Testis (tissue), 2 donors: ENCODE measurements around the gene DAD1.

ENCODE experiments used
- CTCF ChIP-seq, 3 experiments: fragments of 450-650 bp in 2 of 3; fragments of 200-600 bp in 1 of 3; sonication (generic) in 1 of 3; IDR thresholded peaks; one replicate each; pipeline ENCODE4 v1.5.1; 2016 to 2019; ENCODE audit warnings: antibody characterized with exemption in 3 of 3, mild to moderate bottlenecking in 2 of 3, moderate library complexity in 1 of 3
- POLR2A ChIP-seq: fragments of 450-650 bp; IDR thresholded peaks from one replicate; pipeline ENCODE4 v1.6.1; 2017; ENCODE audit warnings: antibody characterized with exemption, mild to moderate bottlenecking, moderate library complexity

DNA sequence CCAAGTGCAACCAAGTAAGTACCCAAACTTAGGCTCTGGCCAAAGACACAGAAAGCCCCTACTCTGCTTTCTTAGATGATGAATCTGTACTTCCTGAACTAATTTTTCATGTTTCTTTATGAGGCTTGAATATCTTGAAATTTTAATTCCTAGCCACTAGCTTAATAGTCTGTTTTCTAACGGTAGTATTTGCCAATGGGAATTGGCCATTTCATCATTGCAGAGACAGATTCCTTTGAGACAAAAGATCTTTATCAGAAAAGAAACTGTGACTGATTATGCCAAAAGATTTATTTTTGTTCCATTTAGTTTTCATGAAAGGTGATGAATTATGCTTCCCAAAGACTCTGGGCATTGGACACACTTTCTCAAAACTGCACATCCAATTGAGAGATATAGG is 48.7 kb downstream of the DAD1 start:
- no peak for TF ChIP-seq CTCF (IDR thresholded peaks at IDR 0.05)
- no peak for TF ChIP-seq POLR2A
